Activated T-helper 9 cell treated with anti-CD3 and anti-CD28 coated beads, Interleukin-2, amount 50 U/mL, for 16 hours (primary cell): Measurements from ENCODE around the gene TPSG1.

Experiments
- DNase-seq: peaks from one replicate; pipeline ENCODE4 v3.0.0-alpha.2; 2020; ENCODE audit warnings: low read depth

TPSG1 gene

GRCh38 chr16:1176280-1176897 is 48.7 kb downstream of the TPSG1 start:
- no peak for DNase-seq

GRCh38 chr16:1175566-1176279 is 49.3 kb downstream of the TPSG1 start:
- no peak for DNase-seq

DNA sequence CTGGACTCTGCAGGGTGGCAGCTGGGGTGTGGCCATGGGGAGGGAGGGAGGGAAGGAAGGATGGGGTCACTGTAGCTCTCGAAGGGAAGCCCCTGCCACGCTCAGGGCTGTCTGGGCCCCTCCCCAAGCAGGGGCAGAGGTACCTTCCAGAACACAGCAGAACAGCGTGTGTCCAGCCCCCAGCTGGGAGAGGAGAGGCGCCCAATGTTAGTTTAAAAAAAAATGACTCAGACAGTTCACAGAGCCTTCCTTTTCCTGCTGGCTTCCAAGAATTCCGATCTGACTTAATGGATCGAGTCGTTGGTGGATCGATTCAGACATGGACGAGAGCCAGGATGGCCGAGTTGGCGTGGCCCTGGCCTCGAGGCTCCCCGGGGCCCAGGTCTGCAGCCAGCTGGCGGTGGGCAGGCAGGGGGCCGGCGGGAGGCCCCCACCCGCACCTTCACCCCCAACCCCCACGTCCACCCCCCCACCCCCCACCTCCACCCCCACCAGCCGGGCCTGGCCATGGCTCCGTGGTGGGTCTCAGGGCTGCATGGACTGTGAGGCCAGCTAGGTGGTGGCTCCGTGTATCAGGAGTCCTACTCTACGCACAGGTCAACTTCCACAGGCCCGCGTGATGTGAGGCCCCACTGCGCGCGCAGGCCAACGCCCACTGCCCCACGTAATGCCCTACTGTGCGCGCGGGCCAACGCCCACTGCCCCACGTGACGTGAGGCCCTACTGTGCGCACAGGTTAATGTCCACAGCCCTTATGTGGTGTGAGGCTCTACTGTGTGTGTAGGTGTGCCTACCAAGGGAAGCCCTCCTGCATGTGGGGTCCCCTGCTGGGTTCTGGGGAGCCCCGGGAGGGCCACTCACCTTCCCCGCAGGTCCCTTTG is 50.4 kb downstream of the TPSG1 start:
- no peak for DNase-seq

DNA sequence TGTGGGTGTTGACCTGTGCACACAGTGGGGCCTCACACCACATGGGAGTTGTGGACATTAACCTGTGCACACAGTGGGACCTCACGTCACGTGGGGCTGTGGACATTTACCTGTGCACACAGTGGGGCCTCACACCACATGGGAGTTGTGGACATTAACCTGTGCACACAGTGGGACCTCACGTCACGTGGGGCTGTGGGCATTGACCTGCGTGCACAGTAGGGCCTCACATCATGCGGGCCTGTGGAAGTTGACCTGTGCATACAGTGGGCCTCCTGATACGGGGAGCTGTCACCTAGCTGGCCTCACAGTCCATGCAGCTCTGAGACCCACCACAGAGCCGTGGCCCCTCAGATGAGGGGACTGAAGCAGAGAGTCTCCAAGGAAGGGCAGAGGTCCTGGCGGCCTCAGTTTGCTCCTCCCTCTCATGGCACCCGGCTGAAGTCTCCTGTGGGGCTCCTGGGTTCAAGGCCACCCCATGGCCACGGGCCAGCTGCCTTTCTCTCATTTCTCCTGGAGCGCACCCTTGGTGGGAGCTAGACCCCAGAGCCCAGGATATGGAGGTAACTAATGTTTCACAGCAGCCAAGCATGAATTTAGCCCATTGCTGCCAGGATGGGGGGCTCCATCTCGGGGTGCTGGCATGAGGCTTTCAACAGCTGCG is 51.1 kb downstream of the TPSG1 start:
- DNase-seq, result no peak

DNA sequence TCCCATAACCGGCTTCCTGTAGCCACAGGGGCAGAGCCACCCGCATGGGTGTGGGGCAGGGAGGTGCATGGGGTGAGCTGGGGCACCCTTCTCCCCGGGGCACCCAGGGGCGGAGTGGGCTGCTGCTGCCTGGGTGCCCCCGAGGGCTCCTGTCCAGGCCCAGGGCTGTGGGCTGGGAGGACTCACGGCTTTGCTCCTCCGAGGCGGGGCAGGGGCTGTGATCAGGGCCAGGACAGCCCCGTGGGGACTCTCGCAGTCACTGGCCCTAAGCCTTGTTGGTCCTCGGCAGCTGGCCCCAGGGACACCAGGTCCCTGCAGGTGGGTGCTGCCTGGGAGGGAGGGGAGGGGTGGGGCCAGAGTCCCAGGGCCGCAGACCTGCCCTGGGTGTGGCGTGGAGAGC is 52.4 kb downstream of the TPSG1 start:
- DNase-seq, result no peak

DNA sequence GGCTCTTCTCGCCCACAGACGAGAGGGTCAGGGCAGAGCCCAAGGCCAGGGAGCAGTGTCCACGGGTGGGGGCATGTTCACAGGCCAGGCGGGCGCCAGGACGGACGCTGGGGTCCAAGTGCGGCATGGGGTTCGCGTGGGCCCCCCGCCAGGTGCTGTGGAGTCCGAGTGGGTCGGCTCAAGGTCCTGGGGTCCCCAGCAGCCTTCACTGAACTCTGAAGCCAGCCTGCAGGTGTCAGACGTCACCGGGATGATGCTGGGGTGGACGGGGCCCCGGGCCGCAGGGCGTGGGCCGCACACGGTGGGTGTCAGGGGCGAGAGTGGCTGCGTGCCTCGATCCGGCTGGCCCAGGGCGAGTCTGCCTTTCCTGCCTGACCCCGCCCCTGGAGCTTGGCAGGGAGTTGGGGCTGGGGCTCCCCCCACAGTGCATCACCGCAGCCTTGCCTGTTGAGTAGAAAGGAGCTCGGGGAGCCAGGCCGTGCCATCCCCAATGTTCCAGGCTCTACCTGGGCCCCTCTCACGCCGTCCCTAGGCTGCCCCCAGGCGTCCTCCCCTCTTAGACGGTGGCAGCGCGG is 53.1 kb downstream of the TPSG1 start:
- no peak for DNase-seq
